Measurements from ENCODE around the gene COL21A1. TPM values are rescaled to one million over a fixed set of nuclear protein-coding genes. Genes with fewer than 3 reads are reported as not detected.

Gene COL21A1
- total RNA-seq, 1 experiment from 2014 or later = 3.3 TPM

DNA sequence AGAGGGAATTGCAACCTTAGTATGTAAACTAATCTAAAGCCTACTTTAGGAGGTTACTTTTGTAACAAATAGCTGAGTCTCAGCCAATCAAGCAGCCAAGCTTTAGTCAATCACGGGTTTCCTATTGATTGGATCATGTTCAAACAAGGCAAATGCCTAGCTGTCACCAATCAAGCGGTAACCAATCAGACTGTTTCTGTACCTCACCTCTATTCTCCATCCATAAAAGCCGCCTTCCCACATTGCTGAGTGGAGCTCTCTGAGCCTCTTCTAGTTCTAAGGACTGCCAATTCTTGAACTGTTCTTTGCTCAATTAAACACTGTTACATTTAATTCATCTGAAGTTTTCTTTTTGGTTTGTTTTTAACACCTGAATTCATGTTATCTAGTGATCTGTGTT lies 223.6 kb downstream of the COL21A1 start:
- Histone ChIP-seq H3K27me3 (ENCODE audit: control insufficient read depth, insufficient read depth, low read length) (no peaks in the 10 kb centered on the region), H3K27ac (ENCODE audit: low read length) (no peak overlapping the region), H3K36me3 (ENCODE audit: control insufficient read depth, insufficient read depth, low read length) (no peaks in the 10 kb centered on the region; the same call in 1 of the 2 replicates), H3K9me3 (ENCODE audit: control insufficient read depth, insufficient read depth, low read depth, low read length) (no peaks in the 10 kb centered on the region), H3K4me3 (ENCODE audit: low read depth in 2 of 2, low read length in 2 of 2) (no peak overlapping the region), H3K4me1 (ENCODE audit: control insufficient read depth, insufficient read depth, low read length) (no peaks in the 10 kb centered on the region)
- ChIA-PET CTCF (no interaction called here), POLR2A (no interaction called here)
- DNase-seq (ENCODE audit: low read depth, low spot score) (no peak), ATAC-seq (no peak)
- in situ Hi-C loops (cut with HindIII; ENCODE audit: low pct_unique_long_range_greater_than_20kb, low sequenced_read_pairs) = no loop called here
- intact Hi-C loops (cut with micrococcal nuclease; ENCODE audit: unreplicated experiment) = no loop called here
- TF ChIP-seq POLR2AphosphoS5 (IDR thresholded peaks at IDR 0.05; ENCODE audit: low read depth, low read length) (no peak), TCF7L2 (IDR thresholded peaks at IDR 0.05; ENCODE audit: low read depth, low read length) (no peak), SIN3A (IDR thresholded peaks at IDR 0.05; ENCODE audit: borderline replicate concordance, insufficient read depth, low read depth, low read length) (no peak)
- TF ChIP-seq, protein P1, sequence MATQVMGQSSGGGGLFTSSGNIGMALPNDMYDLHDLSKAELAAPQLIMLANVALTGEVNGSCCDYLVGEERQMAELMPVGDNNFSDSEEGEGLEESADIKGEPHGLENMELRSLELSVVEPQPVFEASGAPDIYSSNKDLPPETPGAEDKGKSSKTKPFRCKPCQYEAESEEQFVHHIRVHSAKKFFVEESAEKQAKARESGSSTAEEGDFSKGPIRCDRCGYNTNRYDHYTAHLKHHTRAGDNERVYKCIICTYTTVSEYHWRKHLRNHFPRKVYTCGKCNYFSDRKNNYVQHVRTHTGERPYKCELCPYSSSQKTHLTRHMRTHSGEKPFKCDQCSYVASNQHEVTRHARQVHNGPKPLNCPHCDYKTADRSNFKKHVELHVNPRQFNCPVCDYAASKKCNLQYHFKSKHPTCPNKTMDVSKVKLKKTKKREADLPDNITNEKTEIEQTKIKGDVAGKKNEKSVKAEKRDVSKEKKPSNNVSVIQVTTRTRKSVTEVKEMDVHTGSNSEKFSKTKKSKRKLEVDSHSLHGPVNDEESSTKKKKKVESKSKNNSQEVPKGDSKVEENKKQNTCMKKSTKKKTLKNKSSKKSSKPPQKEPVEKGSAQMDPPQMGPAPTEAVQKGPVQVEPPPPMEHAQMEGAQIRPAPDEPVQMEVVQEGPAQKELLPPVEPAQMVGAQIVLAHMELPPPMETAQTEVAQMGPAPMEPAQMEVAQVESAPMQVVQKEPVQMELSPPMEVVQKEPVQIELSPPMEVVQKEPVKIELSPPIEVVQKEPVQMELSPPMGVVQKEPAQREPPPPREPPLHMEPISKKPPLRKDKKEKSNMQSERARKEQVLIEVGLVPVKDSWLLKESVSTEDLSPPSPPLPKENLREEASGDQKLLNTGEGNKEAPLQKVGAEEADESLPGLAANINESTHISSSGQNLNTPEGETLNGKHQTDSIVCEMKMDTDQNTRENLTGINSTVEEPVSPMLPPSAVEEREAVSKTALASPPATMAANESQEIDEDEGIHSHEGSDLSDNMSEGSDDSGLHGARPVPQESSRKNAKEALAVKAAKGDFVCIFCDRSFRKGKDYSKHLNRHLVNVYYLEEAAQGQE (IDR thresholded peaks at IDR 0.05; ENCODE audit: insufficient read depth in 1 of 2, low read depth in 2 of 2, low read length in 1 of 2) = no peak
- TF ChIP-seq, protein P2, sequence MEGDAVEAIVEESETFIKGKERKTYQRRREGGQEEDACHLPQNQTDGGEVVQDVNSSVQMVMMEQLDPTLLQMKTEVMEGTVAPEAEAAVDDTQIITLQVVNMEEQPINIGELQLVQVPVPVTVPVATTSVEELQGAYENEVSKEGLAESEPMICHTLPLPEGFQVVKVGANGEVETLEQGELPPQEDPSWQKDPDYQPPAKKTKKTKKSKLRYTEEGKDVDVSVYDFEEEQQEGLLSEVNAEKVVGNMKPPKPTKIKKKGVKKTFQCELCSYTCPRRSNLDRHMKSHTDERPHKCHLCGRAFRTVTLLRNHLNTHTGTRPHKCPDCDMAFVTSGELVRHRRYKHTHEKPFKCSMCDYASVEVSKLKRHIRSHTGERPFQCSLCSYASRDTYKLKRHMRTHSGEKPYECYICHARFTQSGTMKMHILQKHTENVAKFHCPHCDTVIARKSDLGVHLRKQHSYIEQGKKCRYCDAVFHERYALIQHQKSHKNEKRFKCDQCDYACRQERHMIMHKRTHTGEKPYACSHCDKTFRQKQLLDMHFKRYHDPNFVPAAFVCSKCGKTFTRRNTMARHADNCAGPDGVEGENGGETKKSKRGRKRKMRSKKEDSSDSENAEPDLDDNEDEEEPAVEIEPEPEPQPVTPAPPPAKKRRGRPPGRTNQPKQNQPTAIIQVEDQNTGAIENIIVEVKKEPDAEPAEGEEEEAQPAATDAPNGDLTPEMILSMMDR (IDR thresholded peaks at IDR 0.05) = no peak
- BruUV-seq (replicated peaks) = no TSS peak

DNA sequence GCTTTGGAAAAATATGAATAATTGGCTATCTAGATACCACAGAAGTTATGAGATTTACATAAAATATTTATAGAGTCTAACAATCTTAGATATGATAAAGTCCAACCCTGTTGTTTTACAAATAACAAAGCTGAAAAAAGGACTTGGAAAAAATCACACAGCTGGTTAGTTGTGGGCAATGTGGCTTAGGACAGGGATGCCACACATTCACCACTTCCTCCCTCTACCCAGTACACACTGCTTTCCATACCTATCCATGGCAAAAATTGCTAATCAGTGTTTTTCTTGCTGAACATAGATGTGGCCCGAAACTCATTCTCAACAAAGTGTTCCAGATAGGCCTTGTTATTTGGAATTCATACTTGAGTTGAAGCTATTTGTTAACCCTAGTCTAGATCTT lies 224.7 kb downstream of the COL21A1 start:
- intact Hi-C loops (cut with micrococcal nuclease; ENCODE audit: unreplicated experiment) (no loop called here), in situ Hi-C loops (cut with HindIII; ENCODE audit: low pct_unique_long_range_greater_than_20kb, low sequenced_read_pairs) (no loop called here)
- Histone ChIP-seq H3K9me3 (ENCODE audit: control insufficient read depth, insufficient read depth, low read depth, low read length) (no peaks in the 10 kb centered on the region), H3K36me3 (ENCODE audit: control insufficient read depth, insufficient read depth, low read length) (no peaks in the 10 kb centered on the region; the same call in 1 of the 2 replicates), H3K27ac (ENCODE audit: low read length) (no peak overlapping the region; the same call in 1 of the 2 replicates), H3K4me1 (ENCODE audit: control insufficient read depth, insufficient read depth, low read length) (no peaks in the 10 kb centered on the region), H3K4me3 (ENCODE audit: low read depth in 2 of 2, low read length in 2 of 2) (no peak overlapping the region), H3K27me3 (ENCODE audit: control insufficient read depth, insufficient read depth, low read length) (no peaks in the 10 kb centered on the region)
- no TSS peak for BruUV-seq (replicated peaks)
- TF ChIP-seq, protein P1 (IDR thresholded peaks at IDR 0.05; ENCODE audit: insufficient read depth in 1 of 2, low read depth in 2 of 2, low read length in 1 of 2) = no peak
- TF ChIP-seq SIN3A (IDR thresholded peaks at IDR 0.05; ENCODE audit: borderline replicate concordance, insufficient read depth, low read depth, low read length) (no peak), POLR2AphosphoS5 (IDR thresholded peaks at IDR 0.05; ENCODE audit: low read depth, low read length) (no peak), TCF7L2 (IDR thresholded peaks at IDR 0.05; ENCODE audit: low read depth, low read length) (no peak)
- TF ChIP-seq, protein P2 (IDR thresholded peaks at IDR 0.05) = no peak
- ChIA-PET CTCF (no interaction called here), POLR2A (no interaction called here)
- DNase-seq (ENCODE audit: low read depth, low spot score) = no peak
- ATAC-seq = no peak

Data from Panc1 (cell line).